Esophagus muscularis mucosa (tissue), 4 donors: ENCODE measurements around the gene BGLAP. TPM values are rescaled to one million over a fixed set of nuclear protein-coding genes. Genes with fewer than 3 reads are reported as not detected.
A peak's percentile ranks its signal among the peaks of the same experiment; 100 is the strongest.

Source experiments
- DNase-seq: peaks from one replicate; pipeline ENCODE4 v3.0.0-alpha.2; 2017; ENCODE audit errors: extremely low spot score
- H3K27ac ChIP-seq, 4 donors: fragments of 200-600 bp; sonication (generic); replicated peaks in 1 of 4; 1 replicate in 3 of 4; 2 replicates in 1 of 4; pipeline ENCODE4 v1.5.1; 2016 to 2019; ENCODE audit warnings: mild to moderate bottlenecking in 1 of 4
- H3K27me3 ChIP-seq, 4 donors: fragments of 200-600 bp; sonication (generic); one replicate each; pipeline versions ENCODE4 v1.5.1 to v1.6.0; 2016 to 2019
- H3K36me3 ChIP-seq, 4 donors: fragments of 200-600 bp; sonication (generic); one replicate each; pipeline ENCODE4 v1.5.1; 2016 to 2019
- H3K4me1 ChIP-seq, 4 donors: fragments of 200-600 bp; sonication (generic); one replicate each; pipeline ENCODE4 v1.5.1; 2016 to 2019
- H3K4me3 ChIP-seq, 4 donors: fragments of 200-600 bp; sonication (generic); 1 replicate in 2 of 4; 2 replicates in 2 of 4; pipeline ENCODE4 v1.5.1; 2016 to 2019; ENCODE audit warnings: mild to moderate bottlenecking in 4 of 4, moderate library complexity in 1 of 4
- H3K9me3 ChIP-seq, 4 donors: fragments of 200-600 bp; sonication (generic); 1 replicate in 3 of 4; 2 replicates in 1 of 4; pipeline ENCODE4 v1.5.1; 2016 to 2019
- EP300 ChIP-seq: sonication (generic); formaldehyde crosslinking; IDR thresholded peaks from one replicate; pipeline ENCODE4 v1.6.1; 2017; ENCODE audit warnings: antibody characterized with exemption
- POLR2A ChIP-seq: fragments of 450-650 bp; IDR thresholded peaks from one replicate; pipeline ENCODE4 v1.6.1; 2017; ENCODE audit warnings: antibody characterized with exemption, moderate library complexity, mild to moderate bottlenecking, low read depth
- POLR2AphosphoS5 ChIP-seq, 2 donors: sonication (generic); formaldehyde crosslinking; IDR thresholded peaks; one replicate each; pipeline ENCODE4 v1.6.1; 2017; ENCODE audit warnings: antibody characterized with exemption in 2 of 2
- WGBS: methylation state at CpG from one replicate; pipeline ENCODE4 v1.1.5; 2018; 5-methylcytosine and 5-hydroxymethylcytosine counted together
- intact Hi-C: fragments of 100-400 bp; cut with DNase I; formaldehyde crosslinking; loops from one replicate; pipeline ENCODE4 v1.15.1; 2023
- total RNA-seq, 4 donors: library from RNA; depleted of rRNA; stranded (reverse); fragments of >200 nt; gene quantifications; one replicate each; pipeline versions ENCODE4 v1.1.0 to v1.2.1, GENCODE V29; 2016
- TF ChIP-seq, protein P1 (sequence below), 3 experiments: fragments of 200-600 bp in 2 of 3; fragments of 450-650 bp in 1 of 3; sonication (generic) in 2 of 3; IDR thresholded peaks; one replicate each; pipeline ENCODE4 v1.5.1; 2017 to 2019; ENCODE audit warnings: antibody characterized with exemption in 3 of 3, mild to moderate bottlenecking in 2 of 3, moderate library complexity in 1 of 3

Gene BGLAP
- total RNA-seq, 4 donors from 2014 or later: 2.4 TPM; not detected in 3

GRCh38 chr1:156226116-156226538, 15.9 kb upstream of the BGLAP start:
- Histone ChIP-seq H3K4me1 (peaks cover 7 to 27% (median 23%) of the 10 kb centered on the region in 4 donors), H3K4me3 (no peak overlapping the region), H3K9me3 (no peaks in the 10 kb centered on the region), H3K36me3 (peaks cover 12 to 71% (median 52%) of the 10 kb centered on the region in 4 donors), H3K27me3 (no peaks in the 10 kb centered on the region), H3K27ac (no peak overlapping the region)
- WGBS: 76% methylated on average over 2 of the region's 2 CpGs
- intact Hi-C loops: no loop called here
- TF ChIP-seq POLR2AphosphoS5 (IDR thresholded peaks at IDR 0.05) (no peak), EP300 (no peak)
- TF ChIP-seq, protein P1, sequence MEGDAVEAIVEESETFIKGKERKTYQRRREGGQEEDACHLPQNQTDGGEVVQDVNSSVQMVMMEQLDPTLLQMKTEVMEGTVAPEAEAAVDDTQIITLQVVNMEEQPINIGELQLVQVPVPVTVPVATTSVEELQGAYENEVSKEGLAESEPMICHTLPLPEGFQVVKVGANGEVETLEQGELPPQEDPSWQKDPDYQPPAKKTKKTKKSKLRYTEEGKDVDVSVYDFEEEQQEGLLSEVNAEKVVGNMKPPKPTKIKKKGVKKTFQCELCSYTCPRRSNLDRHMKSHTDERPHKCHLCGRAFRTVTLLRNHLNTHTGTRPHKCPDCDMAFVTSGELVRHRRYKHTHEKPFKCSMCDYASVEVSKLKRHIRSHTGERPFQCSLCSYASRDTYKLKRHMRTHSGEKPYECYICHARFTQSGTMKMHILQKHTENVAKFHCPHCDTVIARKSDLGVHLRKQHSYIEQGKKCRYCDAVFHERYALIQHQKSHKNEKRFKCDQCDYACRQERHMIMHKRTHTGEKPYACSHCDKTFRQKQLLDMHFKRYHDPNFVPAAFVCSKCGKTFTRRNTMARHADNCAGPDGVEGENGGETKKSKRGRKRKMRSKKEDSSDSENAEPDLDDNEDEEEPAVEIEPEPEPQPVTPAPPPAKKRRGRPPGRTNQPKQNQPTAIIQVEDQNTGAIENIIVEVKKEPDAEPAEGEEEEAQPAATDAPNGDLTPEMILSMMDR (IDR thresholded peaks at IDR 0.05): no peak
- DNase-seq: no peak

DNA sequence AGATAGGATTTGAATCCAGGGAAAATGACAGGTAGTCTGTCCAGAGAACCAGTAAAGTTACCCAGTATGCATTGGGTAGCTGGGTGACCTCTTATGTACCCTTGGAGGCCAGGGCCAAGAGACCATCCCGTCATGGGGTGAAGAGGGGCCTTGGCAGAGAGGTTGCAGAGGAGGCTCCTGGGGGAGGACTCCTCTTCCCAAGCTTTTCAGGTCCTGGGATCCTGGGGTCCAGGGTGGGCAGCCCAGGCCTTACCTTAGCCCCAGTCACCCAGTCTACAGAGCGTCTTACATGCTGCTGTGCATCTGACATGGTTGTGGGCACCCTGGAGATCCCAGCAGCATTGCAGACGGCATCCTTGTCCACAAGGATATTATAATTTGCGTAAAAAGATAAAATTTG, 15.2 kb upstream of the BGLAP start:
- Histone ChIP-seq H3K36me3 (peaks cover 12 to 66% (median 45%) of the 10 kb centered on the region in 4 donors), H3K4me1 (peaks cover 7 to 27% (median 23%) of the 10 kb centered on the region in 4 donors), H3K27ac (no peak overlapping the region), H3K27me3 (no peaks in the 10 kb centered on the region), H3K9me3 (no peaks in the 10 kb centered on the region), H3K4me3 (no peak overlapping the region)
- TF ChIP-seq POLR2AphosphoS5 (IDR thresholded peaks at IDR 0.05) (no peak), EP300 (no peak), POLR2A (no peak)
- TF ChIP-seq, protein P1 (IDR thresholded peaks at IDR 0.05): no peak
- WGBS: 91% methylated on average over 3 of the region's 4 CpGs
- intact Hi-C loops: no loop called here
- DNase-seq: no peak

GRCh38 chr1:156228501-156228900, 13.5 kb upstream of the BGLAP start:
- no peak for DNase-seq
- TF ChIP-seq POLR2AphosphoS5 (IDR thresholded peaks at IDR 0.05): no peak
- TF ChIP-seq EP300: no peak
- TF ChIP-seq, protein P1 (IDR thresholded peaks at IDR 0.05): no peak
- TF ChIP-seq POLR2A: no peak
- Histone ChIP-seq H3K36me3 (peaks cover 9 to 62% (median 32%) of the 10 kb centered on the region in 4 donors), H3K4me1 (peaks cover 7 to 27% (median 23%) of the 10 kb centered on the region in 4 donors), H3K27ac (no peak overlapping the region), H3K9me3 (no peaks in the 10 kb centered on the region), H3K4me3 (no peak overlapping the region), H3K27me3 (no peaks in the 10 kb centered on the region)
- 76% methylated on average over 7 of the region's 7 CpGs for WGBS
- intact Hi-C loops: no loop called here

DNA sequence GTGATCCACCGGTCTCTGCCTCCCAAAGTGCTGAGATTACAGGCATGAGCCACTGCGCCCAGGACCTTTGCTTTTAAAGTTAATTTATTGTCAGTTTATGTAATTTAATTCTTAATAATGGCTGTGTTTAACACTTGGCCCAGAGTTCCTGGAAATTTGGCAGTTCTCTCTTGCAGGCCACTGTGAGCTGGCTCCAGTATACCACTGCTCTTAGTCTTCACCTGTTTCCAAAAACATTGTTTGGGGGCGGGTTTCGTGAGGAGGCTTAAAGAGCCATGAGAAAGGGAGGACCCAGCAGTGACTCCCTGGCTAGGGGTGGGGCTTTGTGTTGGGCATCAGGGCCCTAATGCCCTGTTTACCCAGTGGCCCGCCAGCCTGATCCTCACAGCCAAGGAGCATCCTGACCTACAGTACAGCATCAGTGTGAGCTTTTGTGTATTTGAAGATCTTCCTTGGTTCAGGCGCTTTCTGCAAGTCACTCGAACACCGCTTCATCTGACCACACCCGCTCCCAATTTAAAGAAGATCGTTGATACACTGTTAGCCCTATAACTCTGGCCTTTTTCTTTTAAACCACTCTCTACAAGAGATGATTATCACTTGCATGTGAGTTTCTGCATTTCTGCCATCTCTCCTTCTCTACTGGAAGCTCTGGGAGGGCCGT, 12.0 kb upstream of the BGLAP start:
- peaks cover 7 to 25% (median 23%) of the 10 kb centered on the region in 4 donors for H3K4me1 ChIP-seq
- no peaks in the 10 kb centered on the region for H3K9me3 ChIP-seq
- peak overlapping the region in 1 of 4 donors; percentile 55 for H3K27ac ChIP-seq
- intact Hi-C loops: no loop called here
- H3K27me3 ChIP-seq: no peaks in the 10 kb centered on the region
- DNase-seq: no peak
- TF ChIP-seq POLR2AphosphoS5 (IDR thresholded peaks at IDR 0.05): no peak
- no peak for TF ChIP-seq EP300
- TF ChIP-seq, protein P1 (IDR thresholded peaks at IDR 0.05): no peak
- TF ChIP-seq POLR2A: no peak
- H3K4me3 ChIP-seq: no peak overlapping the region
- 55% methylated on average over 11 of the region's 11 CpGs for WGBS
- H3K36me3 ChIP-seq: peaks cover 3 to 63% (median 40%) of the 10 kb centered on the region in 4 donors

- WGBS: 59% methylated on average over 1 of the region's 1 CpG
- H3K4me1 ChIP-seq: peaks cover 2 to 20% (median 18%) of the 10 kb centered on the region in 4 donors
- peak overlapping the region in 1 of 4 donors; percentile 55 for H3K27ac ChIP-seq
- intact Hi-C loops: no loop called here
- H3K4me3 ChIP-seq: no peak overlapping the region
- no peaks in the 10 kb centered on the region for H3K27me3 ChIP-seq
- H3K36me3 ChIP-seq: peaks cover 3 to 68% (median 42%) of the 10 kb centered on the region in 4 donors
- TF ChIP-seq, protein P1 (IDR thresholded peaks at IDR 0.05): no peak
- DNase-seq: no peak
- H3K9me3 ChIP-seq: no peaks in the 10 kb centered on the region
Observed at GRCh38 chr1:156230473-156230837, 11.5 kb upstream of the BGLAP start.
